Loucy (cell line): Measurements from ENCODE around the gene ASPHD2.

Experiments
- CTCF ChIP-seq: fragments of 200-600 bp; sonication (generic); conservative IDR thresholded peaks from 2 replicates; pipeline ENCODE4 v1.5.1; 2014; ENCODE audit warnings: mild to moderate bottlenecking, antibody characterized with exemption, low read length
- EZH2phosphoT487 ChIP-seq: fragments of 200-600 bp; IDR thresholded peaks from 2 replicates; pipeline ENCODE4 v1.6.1; 2018; ENCODE audit warnings: antibody characterized with exemption, mild to moderate bottlenecking, moderate library complexity, borderline replicate concordance

- TF ChIP-seq CTCF (no peak), EZH2phosphoT487 (no peak)
Measured at GRCh38 chr22:26479792-26480610, 50.9 kb downstream of the ASPHD2 start.
